Measurements from ENCODE around the gene SASH1.

The SASH1 gene

GRCh38 chr6:148440877-148441453 lies 98.3 kb downstream of the SASH1 start:
- no peak overlapping the region for H3K27ac ChIP-seq (ENCODE audit: low read depth, low read length)
- no peak overlapping the region for H3K4me3 ChIP-seq (ENCODE audit: low read length)
- no peaks in the 10 kb centered on the region for H3K4me1 ChIP-seq (ENCODE audit: control insufficient read depth, low read length)
- TF ChIP-seq EZH2phosphoT487 (IDR thresholded peaks at IDR 0.05; ENCODE audit: borderline replicate concordance, low read length) (no peak), CTCF (IDR thresholded peaks at IDR 0.05; ENCODE audit: low read depth, low read length, poor library complexity, severe bottlenecking) (no peak)
- H4K20me1 ChIP-seq (ENCODE audit: control insufficient read depth, insufficient read depth, low read depth, low read length): no peaks in the 10 kb centered on the region
- H3K27me3 ChIP-seq (ENCODE audit: control insufficient read depth, low read length): no peaks in the 10 kb centered on the region; the same call in 1 of the 2 replicates
- H3F3A ChIP-seq (ENCODE audit: control insufficient read depth, insufficient read depth): no peaks in the 10 kb centered on the region
- no peaks in the 10 kb centered on the region for H3K9me3 ChIP-seq (ENCODE audit: control insufficient read depth, insufficient read depth, low read length)
- H3K4me2 ChIP-seq (ENCODE audit: low read length): no peak overlapping the region
- no peaks in the 10 kb centered on the region for H3K9me2 ChIP-seq (replicated peaks; ENCODE audit: control insufficient read depth, low read length)
- no peaks in the 10 kb centered on the region for H3K79me2 ChIP-seq (ENCODE audit: control insufficient read depth, low read length)
- no peaks in the 10 kb centered on the region for H3K36me3 ChIP-seq (ENCODE audit: control insufficient read depth, low read length)

- Histone ChIP-seq H3K4me1 (ENCODE audit: control insufficient read depth, low read length) (no peaks in the 10 kb centered on the region), H3F3A (ENCODE audit: control insufficient read depth, insufficient read depth) (no peaks in the 10 kb centered on the region), H3K9me3 (ENCODE audit: control insufficient read depth, insufficient read depth, low read length) (no peaks in the 10 kb centered on the region), H4K20me1 (ENCODE audit: control insufficient read depth, insufficient read depth, low read depth, low read length) (no peaks in the 10 kb centered on the region), H3K79me2 (ENCODE audit: control insufficient read depth, low read length) (no peaks in the 10 kb centered on the region), H3K4me3 (ENCODE audit: low read length) (no peak overlapping the region), H3K4me2 (ENCODE audit: low read length) (no peak overlapping the region), H3K27me3 (ENCODE audit: control insufficient read depth, low read length) (no peaks in the 10 kb centered on the region; the same call in 1 of the 2 replicates), H3K36me3 (ENCODE audit: control insufficient read depth, low read length) (no peaks in the 10 kb centered on the region), H3K27ac (ENCODE audit: low read depth, low read length) (no peak overlapping the region), H3K9me2 (replicated peaks; ENCODE audit: control insufficient read depth, low read length) (no peaks in the 10 kb centered on the region)
- TF ChIP-seq CTCF (IDR thresholded peaks at IDR 0.05; ENCODE audit: low read depth, low read length, poor library complexity, severe bottlenecking) (no peak), EZH2phosphoT487 (IDR thresholded peaks at IDR 0.05; ENCODE audit: borderline replicate concordance, low read length) (no peak)
These were observed 98.8 kb downstream of the SASH1 start for GRCh38 chr6:148441454-148441911.

GRCh38 chr6:148443798-148444560 lies 101.3 kb downstream of the SASH1 start:
- Histone ChIP-seq H3K9me2 (replicated peaks; ENCODE audit: control insufficient read depth, low read length) (no peaks in the 10 kb centered on the region), H3K36me3 (ENCODE audit: control insufficient read depth, low read length) (no peaks in the 10 kb centered on the region), H3K27ac (ENCODE audit: low read depth, low read length) (no peak overlapping the region), H4K20me1 (ENCODE audit: control insufficient read depth, insufficient read depth, low read depth, low read length) (no peaks in the 10 kb centered on the region), H3K4me3 (ENCODE audit: low read length) (no peak overlapping the region), H3K4me1 (ENCODE audit: control insufficient read depth, low read length) (no peaks in the 10 kb centered on the region), H3K9me3 (ENCODE audit: control insufficient read depth, insufficient read depth, low read length) (no peaks in the 10 kb centered on the region), H3K4me2 (ENCODE audit: low read length) (no peak overlapping the region), H3F3A (ENCODE audit: control insufficient read depth, insufficient read depth) (no peaks in the 10 kb centered on the region), H3K27me3 (ENCODE audit: control insufficient read depth, low read length) (no peaks in the 10 kb centered on the region), H3K79me2 (ENCODE audit: control insufficient read depth, low read length) (no peaks in the 10 kb centered on the region)
- no peak for TF ChIP-seq CTCF (IDR thresholded peaks at IDR 0.05; ENCODE audit: low read depth, low read length, poor library complexity, severe bottlenecking)
- TF ChIP-seq EZH2phosphoT487 (IDR thresholded peaks at IDR 0.05; ENCODE audit: borderline replicate concordance, low read length): no peak

All from DOHH2 (cell line).